NCI-H345 treated with DMSO at 0.1 percent for 48 hours (cell line): ENCODE measurements around the gene PLXNB3.

ENCODE experiments used
- DNase-seq: peaks from one replicate; lab custom pipeline; 2025; ENCODE audit not compliant: unreplicated experiment; lab: John Stamatoyannopoulos, UW

PLXNB3 gene

DNA sequence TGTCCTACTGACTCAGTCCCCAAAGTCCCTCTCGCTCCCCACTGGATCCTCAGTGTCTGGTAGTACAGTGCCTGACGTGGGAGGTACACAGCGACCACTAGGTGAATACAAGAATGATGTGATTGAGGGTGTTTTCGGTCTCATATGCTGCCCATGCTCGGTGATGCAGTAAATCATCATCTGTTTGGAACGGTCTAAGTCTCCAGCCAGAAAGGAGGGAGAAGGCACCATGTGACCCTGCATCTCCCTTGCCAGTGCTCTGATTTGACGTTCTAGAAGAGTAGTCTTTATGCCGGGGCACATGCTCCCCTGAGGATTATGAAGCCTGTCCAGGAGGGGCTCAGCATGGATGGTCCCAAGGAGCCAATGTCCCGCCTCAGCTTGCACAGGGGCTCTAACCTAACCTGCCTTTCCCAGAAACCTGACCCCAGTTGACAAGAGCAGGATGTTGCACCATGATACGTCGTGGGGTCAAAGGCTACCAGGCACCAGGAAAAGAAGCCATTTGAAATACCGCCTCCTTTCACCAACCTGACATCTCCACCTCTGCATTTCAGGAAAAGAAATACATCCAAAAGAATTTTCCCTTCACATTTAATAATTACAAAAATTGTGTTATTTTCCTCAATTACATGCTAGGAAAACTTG is 13.8 kb upstream of the PLXNB3 start:
- DNase-seq, result no peak

- no peak for DNase-seq
These were observed 8.9 kb upstream of the PLXNB3 start for GRCh38 chrX:153755136-153755535.

DNA sequence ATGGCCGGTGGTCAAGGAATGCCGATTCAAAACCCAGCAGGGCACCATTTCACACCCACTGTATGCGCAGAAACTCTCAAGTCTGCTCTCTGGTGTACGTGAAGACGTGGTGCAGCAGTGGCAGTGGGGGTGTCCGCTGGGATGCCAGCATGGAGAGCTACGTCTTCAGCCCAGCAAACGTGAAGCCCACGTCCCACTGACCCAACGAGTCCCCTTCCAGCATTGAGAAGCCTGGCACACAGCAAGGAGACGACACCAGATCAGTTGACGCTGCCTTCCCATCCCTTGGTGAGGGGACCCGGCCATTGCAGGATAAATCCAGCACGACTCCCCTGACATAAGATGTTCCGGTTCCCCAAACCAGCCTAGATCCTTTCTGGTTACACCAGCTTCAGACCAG is 2.2 kb upstream of the PLXNB3 start:
- no peak for DNase-seq

- DNase-seq, result no peak
These were observed 1.3 kb upstream of the PLXNB3 start for GRCh38 chrX:153762626-153763173.

DNA sequence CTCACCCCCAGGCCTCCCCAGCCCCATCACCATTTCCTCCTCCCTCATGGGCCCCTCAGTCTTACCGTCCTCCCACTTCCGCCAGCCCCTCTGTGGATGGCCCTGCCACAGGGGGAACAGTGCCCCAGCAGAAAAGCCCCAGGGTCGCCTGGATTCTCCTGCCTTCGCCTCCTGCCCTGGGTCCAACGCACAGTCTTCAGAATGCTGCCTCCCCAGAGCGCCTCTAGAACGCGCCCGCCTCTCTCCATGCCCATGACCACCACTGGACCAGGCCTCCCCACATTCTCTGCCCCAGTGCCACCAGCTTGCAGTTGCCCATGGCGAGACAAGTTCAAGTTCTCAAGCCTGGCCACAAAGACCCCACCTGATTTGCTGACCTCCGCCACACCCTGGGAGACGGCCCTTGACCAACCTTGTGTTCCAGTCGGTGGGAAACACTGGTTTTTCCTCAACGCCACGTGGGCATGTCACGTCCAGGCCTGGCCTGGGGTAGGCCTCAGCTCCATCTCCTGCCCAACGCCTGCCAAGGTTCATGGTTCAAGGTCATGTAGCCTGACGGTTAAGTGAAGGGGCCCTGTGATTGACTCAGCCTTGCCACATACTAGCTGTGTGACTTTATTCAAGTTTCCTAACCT is 634 bp upstream of the PLXNB3 start:
- DNase-seq, result no peak

- DNase-seq, result no peak
These were observed 713 bp downstream of the PLXNB3 start for GRCh38 chrX:153764786-153765137.

DNA sequence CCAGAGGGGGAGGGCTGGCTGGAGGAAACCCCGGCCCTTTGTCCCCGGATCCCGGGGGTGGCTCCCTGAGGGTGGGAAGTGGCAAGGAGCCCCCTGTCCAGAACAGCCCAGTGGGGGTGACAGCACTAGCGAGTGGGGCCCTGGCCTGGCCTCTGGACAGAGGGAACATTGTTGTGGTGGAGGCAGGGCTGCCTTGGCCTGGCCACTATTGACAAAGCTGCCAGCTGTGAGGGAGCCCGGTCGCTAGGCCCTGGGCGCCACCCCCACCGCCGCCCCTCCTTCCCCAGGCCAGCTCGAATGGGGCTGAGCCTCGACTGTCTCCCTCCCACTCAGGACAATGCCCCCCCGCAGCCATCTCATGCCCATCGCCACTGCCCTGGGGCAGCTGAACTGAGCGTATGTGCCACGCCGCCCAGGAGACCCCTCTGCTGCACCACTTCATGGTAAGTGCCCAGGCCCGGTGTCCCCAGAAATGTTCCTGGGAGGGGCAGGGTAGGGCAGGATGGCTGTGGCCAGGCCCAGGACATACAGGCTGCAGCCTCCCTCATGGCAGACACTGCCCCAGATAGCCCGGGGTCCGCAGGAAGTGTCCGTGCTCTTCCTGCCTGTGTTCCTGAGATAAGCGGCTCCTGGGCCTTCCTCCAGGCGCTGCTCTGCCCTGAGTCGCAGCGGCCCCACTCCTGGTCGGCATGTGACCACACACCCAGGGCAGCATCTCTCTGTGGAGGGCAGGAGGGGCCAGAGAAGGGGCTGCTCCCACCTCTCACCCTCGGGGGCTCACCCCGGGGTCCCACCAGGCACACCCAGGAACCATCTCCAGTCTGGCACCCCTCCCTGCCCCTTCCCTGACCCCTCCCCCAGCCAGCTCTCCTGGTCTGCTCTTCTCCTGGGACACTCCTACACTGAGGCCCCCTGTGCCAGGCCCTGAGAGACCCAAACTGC is 1.4 kb downstream of the PLXNB3 start:
- no peak for DNase-seq

DNA sequence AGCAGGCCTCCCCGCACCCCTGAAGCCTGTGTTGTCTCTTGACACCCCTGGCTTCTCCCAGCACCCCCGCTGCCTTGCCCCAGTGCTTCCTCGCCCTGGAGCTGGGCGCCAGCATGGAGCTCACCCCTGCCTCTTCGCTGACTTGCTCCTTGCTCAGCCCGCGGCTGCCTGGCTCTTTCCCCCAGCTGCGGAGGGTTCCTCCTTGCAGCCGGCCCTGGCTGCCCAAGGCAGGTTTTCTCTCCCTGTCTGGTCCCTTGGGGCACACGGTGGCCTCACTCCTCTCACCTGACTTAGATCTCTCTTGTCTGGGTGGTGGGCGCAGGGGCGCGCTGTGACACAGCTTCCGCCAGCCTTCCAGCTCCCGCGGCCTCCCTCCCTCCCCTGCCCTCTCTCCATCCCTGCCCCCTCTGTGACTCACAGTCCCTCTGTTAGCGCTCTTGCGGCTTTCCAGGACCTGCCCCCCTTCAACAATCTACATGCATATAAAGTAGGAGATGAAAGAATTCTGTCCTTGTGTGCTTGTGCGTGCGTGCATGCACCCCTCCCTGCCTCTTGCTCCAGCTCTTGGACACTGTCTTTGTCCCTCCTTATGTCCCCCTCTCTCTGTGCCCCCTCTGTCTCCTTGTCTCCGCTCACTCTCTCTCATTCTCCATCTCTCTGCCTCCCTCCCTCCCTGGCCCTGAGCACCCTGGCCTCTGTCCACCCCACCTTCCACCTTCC is 2.2 kb downstream of the PLXNB3 start:
- DNase-seq, result no peak

DNA sequence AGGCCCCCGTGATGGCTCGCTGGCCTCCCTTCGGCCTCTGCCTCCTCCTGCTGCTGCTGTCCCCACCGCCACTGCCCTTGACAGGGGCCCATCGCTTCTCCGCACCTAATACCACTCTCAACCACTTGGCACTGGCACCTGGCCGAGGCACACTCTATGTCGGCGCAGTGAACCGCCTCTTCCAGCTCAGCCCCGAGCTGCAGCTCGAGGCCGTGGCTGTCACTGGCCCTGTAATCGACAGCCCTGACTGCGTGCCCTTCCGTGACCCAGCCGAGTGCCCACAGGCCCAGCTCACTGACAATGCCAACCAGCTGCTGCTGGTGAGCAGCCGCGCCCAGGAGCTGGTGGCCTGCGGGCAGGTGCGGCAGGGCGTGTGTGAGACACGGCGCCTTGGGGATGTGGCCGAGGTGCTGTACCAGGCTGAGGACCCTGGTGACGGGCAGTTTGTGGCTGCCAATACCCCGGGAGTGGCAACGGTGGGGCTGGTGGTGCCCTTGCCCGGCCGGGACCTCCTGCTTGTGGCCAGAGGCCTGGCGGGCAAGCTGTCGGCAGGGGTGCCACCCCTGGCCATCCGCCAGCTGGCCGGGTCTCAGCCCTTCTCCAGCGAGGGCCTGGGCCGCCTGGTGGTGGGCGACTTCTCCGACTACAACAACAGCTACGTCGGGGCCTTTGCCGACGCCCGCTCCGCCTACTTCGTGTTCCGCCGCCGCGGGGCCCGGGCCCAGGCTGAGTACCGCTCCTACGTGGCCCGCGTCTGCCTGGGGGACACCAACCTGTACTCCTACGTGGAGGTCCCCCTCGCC is 3.0 kb downstream of the PLXNB3 start:
- no peak for DNase-seq

- no peak for DNase-seq
These were observed 3.6 kb downstream of the PLXNB3 start for GRCh38 chrX:153767674-153768055.

DNA sequence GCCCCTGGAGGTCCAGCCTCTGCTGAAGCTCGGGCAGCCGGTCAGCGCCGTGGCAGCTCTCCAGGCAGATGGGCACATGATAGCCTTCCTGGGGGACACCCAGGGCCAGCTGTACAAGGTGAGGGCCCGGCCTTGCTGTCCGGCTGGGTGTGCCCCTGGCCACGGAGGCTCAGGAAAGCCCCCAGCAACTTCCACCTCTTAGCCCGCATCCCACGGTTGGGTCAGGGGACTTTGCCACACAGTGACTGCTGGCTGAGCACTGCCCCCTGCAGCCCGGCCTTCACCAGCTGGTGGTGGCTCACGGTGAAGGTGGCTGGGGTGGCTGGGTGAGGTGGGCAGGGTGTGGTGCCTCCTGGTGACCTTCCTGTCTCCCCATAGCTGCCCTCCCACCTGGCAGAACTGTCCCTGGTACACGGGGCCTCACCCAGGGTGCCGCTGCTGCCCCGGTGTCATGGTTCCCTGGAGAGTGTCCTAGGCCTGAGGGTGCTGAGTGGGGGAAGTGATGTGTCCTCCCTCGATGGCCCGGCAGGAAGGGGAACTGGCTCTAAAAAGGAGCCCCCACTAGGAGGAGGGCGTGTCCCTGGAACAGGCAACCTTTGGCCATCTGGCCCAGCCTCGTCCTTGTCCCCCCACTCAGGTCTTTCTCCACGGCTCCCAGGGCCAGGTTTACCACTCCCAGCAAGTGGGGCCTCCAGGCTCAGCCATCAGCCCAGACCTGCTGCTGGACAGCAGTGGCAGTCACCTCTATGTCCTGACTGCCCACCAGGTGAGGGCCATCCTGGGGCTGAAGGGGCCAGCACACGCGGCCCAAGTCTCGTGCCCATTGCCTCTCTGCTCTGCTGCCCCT is 4.5 kb downstream of the PLXNB3 start:
- no peak for DNase-seq

DNA sequence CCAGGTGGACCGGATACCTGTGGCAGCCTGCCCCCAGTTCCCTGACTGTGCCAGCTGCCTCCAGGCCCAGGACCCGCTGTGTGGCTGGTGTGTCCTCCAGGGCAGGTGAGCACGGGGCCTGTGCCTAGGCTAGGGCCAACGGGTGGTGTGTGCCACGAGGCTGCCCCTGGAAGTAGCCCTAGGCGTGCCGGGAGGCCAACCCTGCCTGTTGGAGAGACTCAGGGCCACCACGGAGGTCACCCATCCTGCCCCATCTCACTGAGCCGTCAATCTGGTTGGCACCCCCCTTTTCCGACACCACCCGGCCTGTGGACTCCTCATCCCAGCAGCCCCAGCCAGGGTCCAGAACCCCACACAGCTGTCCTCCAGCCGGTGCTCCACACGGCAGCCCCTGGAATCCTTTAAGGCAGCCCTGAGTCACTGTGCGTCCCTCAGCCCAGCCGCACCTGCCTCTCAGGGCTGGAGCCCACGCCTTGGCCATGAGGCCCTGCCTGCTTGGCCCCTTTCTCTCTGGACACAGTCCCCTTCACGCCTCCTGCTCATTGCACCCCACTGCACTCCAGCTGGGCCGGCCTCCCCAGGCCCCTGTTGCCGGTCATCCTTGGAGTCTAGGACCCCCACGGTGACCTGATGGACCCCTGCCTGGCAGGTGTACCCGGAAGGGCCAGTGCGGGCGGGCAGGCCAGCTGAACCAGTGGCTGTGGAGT is 5.3 kb downstream of the PLXNB3 start:
- no peak for DNase-seq

GRCh38 chrX:153769865-153770600 is 6.0 kb downstream of the PLXNB3 start:
- no peak for DNase-seq

DNA sequence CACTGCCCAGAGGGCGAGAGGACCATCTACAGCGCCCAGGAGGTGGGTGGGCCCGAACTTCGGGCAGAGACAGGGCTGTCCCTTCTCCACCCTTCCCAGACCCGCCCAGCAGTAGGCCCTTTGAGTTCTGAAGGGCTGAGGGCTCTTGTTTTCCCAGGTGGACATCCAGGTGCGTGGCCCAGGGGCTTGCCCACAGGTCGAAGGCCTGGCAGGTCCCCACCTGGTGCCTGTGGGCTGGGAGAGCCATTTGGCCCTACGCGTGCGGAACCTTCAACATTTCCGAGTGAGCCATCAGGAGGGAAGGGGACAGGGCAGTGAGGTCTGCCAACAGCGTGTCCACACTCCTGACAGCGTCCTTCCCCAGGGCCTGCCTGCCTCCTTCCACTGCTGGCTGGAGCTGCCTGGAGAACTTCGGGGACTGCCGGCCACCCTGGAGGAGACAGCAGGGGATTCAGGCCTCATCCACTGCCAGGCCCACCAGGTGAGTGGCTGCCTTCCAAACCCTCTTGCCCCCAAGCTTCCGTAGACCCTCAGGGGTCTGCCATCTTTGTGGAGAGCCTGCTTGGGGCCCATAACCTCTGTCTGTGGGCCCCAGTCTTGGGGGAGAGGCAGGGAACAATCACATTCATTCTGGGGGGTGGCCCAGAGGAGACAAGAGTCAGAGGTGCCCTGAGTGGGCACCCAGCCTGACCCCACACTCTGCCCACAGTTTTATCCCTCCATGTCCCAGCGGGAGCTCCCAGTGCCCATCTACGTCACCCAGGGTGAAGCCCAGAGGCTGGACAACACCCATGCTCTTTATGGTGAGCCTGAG is 6.8 kb downstream of the PLXNB3 start:
- no peak for DNase-seq

GRCh38 chrX:153771415-153772315 is 7.6 kb downstream of the PLXNB3 start:
- no peak for DNase-seq
